Lower lobe of right lung (tissue), 2 donors: ENCODE data around the gene RHAG. TPM values are rescaled to one million over a fixed set of nuclear protein-coding genes. Genes with fewer than 3 reads are reported as not detected.

Experiments
- ATAC-seq, 2 donors: fragments of 200-7000 bp; cut with Tn5 transposase; one replicate each; pipeline ENCODE4 v1.9.1; 2020 to 2022; ENCODE audit warnings: mild to moderate bottlenecking in 2 of 2, moderate library complexity in 2 of 2
- DNase-seq: peaks from one replicate; pipeline ENCODE4 v3.0.0-alpha.2; 2020
- H3K27ac ChIP-seq: fragments of 200-600 bp; one replicate; pipeline ENCODE4 v1.8.0; 2022
- H3K27me3 ChIP-seq: fragments of 200-600 bp; one replicate; pipeline ENCODE4 v1.8.0; 2022; ENCODE audit warnings: low read depth
- H3K36me3 ChIP-seq: fragments of 200-600 bp; one replicate; pipeline ENCODE4 v1.8.0; 2022; ENCODE audit warnings: mild to moderate bottlenecking
- H3K4me1 ChIP-seq: fragments of 200-600 bp; one replicate; pipeline ENCODE4 v1.8.0; 2022
- H3K4me3 ChIP-seq: fragments of 200-600 bp; one replicate; pipeline ENCODE4 v1.8.0; 2022; ENCODE audit warnings: mild to moderate bottlenecking
- H3K9me3 ChIP-seq: fragments of 200-600 bp; one replicate; pipeline ENCODE4 v1.8.0; 2022
- CTCF ChIP-seq: fragments of 200-600 bp; IDR thresholded peaks from one replicate; pipeline ENCODE4 v1.8.0; 2022; ENCODE audit warnings: antibody characterized with exemption, mild to moderate bottlenecking
- intact Hi-C: fragments of 100-400 bp; cut with DNase I; formaldehyde crosslinking; loops from one replicate; pipeline ENCODE4 v1.11.0; 2022
- total RNA-seq: library from RNA; stranded (reverse); fragmentation: NEBNext Ultra II Directional; extraction: Animal tissue kit (Norgen Biotek cat#: 25700); gene quantifications from one replicate; pipeline ENCODE4 v1.2.1, GENCODE V29; 2021
- donor health status: DM: no; HTN: yes; CAD: no; lungs with severe emphysema.

Gene RHAG
- total RNA-seq, 1 donor from 2014 or later: not detected

DNA sequence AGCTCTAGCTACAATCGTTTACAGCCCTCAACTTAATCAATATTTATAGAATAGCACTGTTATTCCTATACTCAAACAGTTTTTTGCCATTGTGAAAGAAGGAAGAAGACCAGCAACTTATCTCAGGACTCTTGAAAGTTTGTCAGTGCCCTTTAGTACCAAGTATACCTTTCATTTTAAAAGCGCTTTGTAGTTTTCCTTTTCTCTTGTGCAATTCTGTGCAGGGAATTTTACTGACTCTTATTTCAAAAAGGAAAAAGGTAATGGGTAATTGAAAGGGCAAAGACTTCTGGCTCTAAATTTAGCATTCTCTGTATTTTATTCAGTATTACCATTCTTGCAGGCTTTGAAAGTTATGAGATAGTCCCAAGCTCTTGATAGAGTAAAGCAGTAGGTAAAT lies 16.8 kb upstream of the RHAG start:
- H3K27ac ChIP-seq: no peak overlapping the region

DNA sequence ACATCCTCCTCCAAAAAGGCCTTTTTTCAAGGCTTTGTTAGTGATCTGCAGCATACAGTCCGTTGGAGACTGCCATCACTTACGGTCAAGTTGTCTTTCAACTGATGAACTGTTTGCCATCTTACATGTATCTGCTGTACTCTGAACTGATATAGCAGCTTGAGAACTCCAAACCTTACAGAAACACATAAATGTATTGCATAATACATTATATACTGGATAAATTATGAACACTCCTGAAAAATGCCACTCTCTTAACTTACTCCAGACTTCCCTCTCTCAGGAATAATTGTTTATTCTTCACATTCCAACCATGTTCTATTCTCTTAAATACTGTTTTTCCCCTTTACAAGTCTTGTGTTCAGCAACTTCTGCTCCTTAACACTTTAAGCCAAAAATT lies 14.6 kb upstream of the RHAG start:
- intact Hi-C loops: no loop called here
- TF ChIP-seq CTCF: no peak
- H3K27me3 ChIP-seq: no peaks in the 10 kb centered on the region
- H3K4me1 ChIP-seq: no peaks in the 10 kb centered on the region
- no peaks in the 10 kb centered on the region for H3K9me3 ChIP-seq
- ATAC-seq (no peak), DNase-seq (no peak)
- H3K27ac ChIP-seq: no peak overlapping the region
- H3K4me3 ChIP-seq: no peak overlapping the region
- no peaks in the 10 kb centered on the region for H3K36me3 ChIP-seq

More for the DNA sequence above, 16.8 kb upstream of the RHAG start:
- no peak for TF ChIP-seq CTCF
- ATAC-seq: no peak
- Histone ChIP-seq H3K4me1 (no peaks in the 10 kb centered on the region), H3K9me3 (no peaks in the 10 kb centered on the region), H3K36me3 (no peaks in the 10 kb centered on the region), H3K4me3 (no peak overlapping the region), H3K27me3 (no peaks in the 10 kb centered on the region)
- intact Hi-C loops: no loop called here
- no peak for DNase-seq

DNA sequence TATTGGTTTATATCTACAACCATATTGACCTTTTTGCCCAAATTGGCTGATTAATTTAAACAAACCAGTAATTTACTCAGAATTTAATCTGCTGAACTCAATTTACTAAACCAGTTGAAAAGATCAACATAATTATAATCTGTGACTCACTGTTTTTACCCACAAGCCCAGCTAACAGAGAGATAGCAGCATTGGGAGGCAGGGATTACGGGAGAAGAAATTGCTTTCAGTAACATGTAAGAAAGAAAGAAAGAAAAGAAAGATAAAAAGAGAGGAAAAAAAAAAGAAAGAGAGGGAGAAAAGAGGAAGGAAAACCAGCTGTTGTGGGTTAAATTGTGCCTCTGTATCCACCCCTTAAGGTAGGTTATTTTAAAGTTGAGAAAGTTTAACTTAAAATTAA lies 13.3 kb upstream of the RHAG start:
- no peaks in the 10 kb centered on the region for H3K9me3 ChIP-seq
- H3K27me3 ChIP-seq: no peaks in the 10 kb centered on the region
- H3K4me3 ChIP-seq: no peak overlapping the region
- no peak for ATAC-seq
- H3K36me3 ChIP-seq: no peaks in the 10 kb centered on the region
- no peak for DNase-seq
- no peak for TF ChIP-seq CTCF
- H3K4me1 ChIP-seq: no peaks in the 10 kb centered on the region
- H3K27ac ChIP-seq: no peak overlapping the region
- intact Hi-C loops: no loop called here

DNA sequence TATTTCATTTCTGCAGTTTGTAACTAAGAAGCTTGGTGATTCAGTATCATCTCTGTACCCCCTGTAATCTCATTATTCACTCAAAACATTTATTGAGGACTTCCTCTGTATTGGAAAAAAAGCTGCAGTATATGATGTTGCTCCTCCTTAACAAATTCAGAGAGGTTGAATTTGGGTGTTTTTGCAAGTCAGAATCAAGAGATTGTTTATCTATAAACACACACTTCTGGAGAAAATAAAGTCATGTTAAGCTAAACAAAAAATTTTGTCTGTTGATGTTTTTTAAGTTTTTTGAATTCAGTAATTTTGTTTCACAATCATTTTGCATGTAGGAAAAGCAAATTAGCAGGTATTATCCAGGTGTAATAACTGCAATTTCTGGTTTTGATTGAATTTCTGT lies 11.4 kb upstream of the RHAG start:
- H3K27me3 ChIP-seq: no peaks in the 10 kb centered on the region
- intact Hi-C loops: no loop called here
- no peak overlapping the region for H3K27ac ChIP-seq
- no peaks in the 10 kb centered on the region for H3K36me3 ChIP-seq
- no peak for ATAC-seq
- no peak for TF ChIP-seq CTCF
- no peak overlapping the region for H3K4me3 ChIP-seq
- no peaks in the 10 kb centered on the region for H3K9me3 ChIP-seq
- DNase-seq: no peak
- no peaks in the 10 kb centered on the region for H3K4me1 ChIP-seq

GRCh38 chr6:49647476-49647875 lies 10.8 kb upstream of the RHAG start:
- TF ChIP-seq CTCF: no peak
- intact Hi-C loops: no loop called here
- H3K27ac ChIP-seq: no peak overlapping the region
- H3K4me3 ChIP-seq: no peak overlapping the region
- DNase-seq (no peak), ATAC-seq (no peak)
- no peaks in the 10 kb centered on the region for H3K36me3 ChIP-seq
- no peaks in the 10 kb centered on the region for H3K27me3 ChIP-seq
- no peaks in the 10 kb centered on the region for H3K9me3 ChIP-seq
- no peaks in the 10 kb centered on the region for H3K4me1 ChIP-seq

DNA sequence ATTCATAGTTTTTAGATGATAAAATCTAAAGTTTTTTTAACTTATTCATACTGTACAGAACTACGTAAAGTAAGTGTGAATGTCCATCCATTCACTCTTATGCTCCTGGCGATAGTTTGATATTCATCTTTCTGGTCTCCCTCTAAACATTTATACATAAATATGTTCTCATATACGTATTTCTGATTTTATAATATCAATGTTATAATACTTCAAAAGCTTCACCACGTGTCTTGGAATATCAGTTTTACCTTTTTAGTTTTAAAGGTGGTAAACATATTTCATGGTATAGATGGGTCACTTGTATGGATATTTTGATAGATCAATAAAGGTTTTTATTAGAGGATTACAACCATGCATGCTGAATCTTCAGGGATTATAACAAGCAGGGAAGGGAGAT lies 10.3 kb upstream of the RHAG start:
- intact Hi-C loops: no loop called here
- no peak for TF ChIP-seq CTCF
- no peaks in the 10 kb centered on the region for H3K36me3 ChIP-seq
- DNase-seq (no peak), ATAC-seq (no peak)
- H3K27me3 ChIP-seq: no peaks in the 10 kb centered on the region
- no peak overlapping the region for H3K27ac ChIP-seq
- H3K4me3 ChIP-seq: no peak overlapping the region
- H3K4me1 ChIP-seq: no peaks in the 10 kb centered on the region
- no peaks in the 10 kb centered on the region for H3K9me3 ChIP-seq
